ENCODE data around the gene SGPP2.

The SGPP2 gene

GRCh38 chr2:222479859-222480258 is 55.5 kb downstream of the SGPP2 start:
- DNase-seq = no peak

DNA sequence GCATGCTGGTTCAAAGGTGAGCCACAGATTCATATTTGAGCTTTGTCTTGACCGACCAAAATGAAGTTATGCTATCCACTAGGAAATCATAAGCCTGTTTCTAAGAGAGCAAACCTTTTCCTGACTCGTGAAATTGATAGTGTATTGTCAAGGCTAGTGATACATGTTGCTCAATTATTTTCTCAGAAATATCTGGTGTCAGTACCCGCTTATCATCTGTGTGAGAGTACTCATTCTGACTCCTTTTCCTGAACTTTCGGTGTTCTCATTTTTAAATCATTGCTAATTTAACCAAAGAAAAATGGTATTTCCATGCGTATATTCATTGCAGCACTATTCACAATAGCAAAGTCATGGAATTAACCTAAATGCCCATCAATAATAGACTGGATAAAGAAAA is 56.2 kb downstream of the SGPP2 start:
- DNase-seq = no peak

GRCh38 chr2:222481941-222482340 is 57.6 kb downstream of the SGPP2 start:
- no peak for DNase-seq

DNA sequence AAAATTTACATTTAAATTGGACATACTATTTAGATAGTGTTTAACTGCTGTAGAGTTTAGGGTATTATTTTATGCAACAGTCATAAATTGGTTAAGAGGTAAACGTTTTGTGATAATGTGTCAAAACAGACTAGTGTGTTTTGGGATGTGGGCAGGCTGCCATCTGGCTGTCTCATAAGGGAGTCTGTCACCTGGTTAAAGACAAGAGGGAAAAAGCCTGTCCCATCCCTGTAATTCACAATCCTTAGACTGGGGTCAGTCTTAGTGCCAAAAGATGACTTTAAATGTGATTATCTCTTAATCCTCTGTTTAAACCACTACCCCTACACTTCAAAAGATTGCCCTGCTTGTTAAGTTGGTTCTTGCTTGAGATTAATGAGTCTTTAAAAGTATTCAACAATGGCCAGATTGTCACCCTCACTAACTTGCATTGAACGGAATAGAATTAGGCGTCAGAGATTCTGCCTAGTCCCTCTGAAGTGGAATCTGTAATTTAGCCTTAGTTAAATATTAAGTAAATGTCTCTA is 59.2 kb downstream of the SGPP2 start:
- peak; percentile 6 for DNase-seq

DNA sequence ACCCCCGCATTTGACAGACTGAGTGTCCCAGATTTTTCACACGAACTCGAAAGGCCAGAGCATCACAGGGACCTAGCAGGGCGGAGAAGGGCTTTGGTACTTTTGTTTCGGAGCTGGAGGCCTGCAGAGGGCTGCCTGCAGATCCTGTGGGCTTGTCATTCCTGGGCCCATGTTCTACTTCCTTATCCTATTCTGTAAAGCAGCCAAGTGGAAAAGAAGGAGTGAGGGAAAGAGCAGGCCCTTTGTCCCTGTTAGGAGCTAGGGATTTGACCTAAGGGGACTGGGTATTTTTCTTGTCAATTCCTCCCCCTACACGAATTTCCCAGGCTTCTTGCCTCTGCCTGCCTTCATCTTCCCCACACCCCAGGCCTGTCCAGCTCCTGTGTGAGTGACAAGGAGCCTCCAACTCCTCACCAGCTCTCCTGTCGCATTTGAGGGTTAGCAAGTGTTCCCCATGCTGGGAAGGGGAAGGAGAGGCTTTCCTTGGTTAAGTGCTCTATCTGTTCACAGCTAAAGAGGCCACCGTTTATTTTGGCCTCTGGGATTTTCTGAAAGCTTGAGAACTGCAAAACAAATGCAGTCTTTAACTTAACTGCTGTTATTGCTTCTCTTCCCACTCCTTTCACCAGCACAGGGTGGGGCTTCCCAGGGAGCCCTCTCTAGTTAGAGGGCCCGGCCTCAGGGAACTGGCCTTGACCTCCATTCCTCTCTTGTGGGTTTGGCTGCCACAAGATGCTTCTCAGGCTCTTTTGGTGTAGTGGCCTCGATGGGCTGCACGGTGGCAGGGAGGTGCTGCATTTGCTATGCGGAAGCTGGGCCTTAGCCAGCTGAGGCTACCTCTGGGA is 61.2 kb downstream of the SGPP2 start:
- no peak for DNase-seq

DNA sequence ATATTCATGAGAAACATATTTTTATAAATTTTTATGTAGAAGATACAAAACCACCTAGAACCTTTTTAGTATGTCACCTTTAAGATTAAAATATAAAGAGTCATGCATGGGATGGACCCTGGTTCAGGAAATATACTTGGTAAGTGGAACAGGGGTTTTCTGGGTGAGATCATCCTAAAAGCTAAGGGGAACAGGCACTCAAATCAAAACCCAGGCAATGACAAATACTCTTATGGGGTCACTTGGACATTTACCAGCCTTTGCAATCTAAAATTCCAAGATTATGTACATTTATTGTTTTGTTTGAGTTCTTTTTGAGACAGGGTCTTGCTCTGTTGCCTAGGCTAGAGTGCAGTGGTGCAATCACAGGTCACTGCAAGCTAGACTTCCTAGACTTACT is 65.8 kb downstream of the SGPP2 start:
- no peak for DNase-seq

DNA sequence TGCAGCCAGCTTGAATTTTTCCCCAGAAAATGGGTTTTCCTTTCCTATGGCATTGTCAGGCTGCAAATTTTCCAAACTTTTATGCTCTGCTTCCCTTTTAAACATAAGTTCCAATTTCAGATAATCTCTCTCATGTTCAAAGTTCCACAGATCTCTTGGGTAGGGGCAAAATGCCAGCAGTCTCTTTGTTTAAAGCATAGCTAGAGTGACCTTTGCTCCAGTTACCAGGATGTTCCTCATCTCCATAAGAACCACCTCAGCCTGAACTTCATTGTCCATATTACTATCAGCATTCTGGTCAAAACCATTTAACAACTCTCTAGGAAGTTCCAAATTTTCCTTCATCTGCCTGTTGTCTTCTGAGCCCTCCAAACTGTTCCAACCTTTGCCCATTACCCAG is 68.3 kb downstream of the SGPP2 start:
- no peak for DNase-seq

DNA sequence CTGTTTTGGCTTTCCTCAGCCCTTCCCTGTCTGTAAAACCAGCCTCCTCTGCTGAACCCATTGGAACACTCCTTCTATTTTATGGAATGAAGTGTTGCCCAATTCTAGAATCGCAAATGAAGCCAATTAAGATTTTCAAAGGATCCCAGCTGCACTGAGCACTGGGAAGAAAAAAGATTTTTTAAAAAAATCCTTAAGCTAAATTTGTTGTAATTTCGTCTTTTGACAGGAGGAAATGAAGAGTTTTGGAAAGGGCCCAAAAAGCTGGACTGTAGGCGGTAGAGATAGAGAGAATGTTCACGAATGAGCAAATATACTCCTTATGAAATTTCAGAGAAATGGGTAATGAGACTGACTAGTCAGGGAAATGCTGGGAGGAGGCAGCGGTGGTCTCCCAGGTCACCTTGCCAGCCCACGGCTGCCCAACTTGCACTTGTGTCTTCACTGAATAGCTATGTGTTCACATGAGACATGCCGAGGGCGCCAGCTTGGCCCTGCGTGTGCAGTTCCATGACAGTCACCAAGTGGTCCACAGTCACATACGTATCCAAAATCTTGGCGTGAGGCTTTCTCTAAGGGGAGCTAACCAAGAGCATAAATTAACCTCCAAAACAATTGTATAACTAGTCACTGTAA is 69.9 kb downstream of the SGPP2 start:
- DNase-seq = no peak

DNA sequence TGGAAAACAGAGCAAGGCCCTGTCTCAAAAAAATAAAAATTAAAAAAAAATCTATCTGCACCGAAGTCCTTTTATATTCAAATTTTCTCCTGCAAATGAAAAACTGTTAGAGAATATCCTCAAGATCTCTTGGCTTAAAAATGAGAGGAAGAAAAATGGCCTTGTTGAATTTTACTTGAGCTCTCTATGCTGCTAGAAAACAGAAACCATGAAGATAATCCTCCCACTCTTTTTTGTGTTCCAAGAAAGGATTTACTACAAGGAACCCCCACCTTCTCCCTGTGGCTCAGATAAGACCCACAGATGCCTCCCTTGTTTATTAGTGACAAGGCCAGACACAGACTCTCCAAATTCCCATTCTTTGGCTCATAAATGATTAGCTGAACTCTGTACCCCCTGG is 71.0 kb downstream of the SGPP2 start:
- DNase-seq = no peak

- no peak for DNase-seq
Observed at GRCh38 chr2:222499226-222499625, 74.9 kb downstream of the SGPP2 start.

GRCh38 chr2:222504191-222504590 is 79.8 kb downstream of the SGPP2 start:
- DNase-seq = no peak

GRCh38 chr2:222504719-222505118 is 80.4 kb downstream of the SGPP2 start:
- DNase-seq = no peak

DNA sequence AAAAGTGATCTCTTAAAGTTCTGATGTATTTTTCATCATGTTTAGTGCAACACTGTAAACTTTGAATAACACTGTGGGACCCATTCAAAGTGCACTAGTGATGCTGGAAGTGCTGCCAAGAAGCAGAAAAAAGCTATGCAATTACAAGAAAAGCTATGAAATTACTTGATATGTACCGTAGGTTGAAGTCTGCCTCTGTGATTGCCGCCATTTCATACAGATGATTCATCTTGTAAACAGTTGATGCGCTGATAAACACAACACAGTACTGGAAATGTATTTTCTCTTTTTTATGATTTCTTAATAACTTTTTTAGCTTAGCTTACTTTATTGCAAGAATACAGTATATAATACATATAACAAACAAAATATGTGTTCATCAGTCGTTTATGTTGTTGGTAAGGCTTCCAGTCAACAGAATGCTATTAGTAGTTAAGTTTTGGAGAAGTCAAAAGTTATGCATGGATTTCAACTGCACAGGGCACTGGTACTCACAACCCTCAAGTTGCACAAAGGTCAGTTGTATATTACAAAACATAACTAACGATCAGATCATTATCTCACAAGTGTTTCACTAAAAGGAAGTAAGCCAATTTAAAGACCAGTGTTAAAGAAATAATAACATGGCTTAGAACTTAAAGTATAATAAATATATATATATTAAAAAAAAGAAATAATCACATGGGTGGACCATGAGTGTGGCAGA is 82.0 kb downstream of the SGPP2 start:
- peak; percentile 3 for DNase-seq

DNA sequence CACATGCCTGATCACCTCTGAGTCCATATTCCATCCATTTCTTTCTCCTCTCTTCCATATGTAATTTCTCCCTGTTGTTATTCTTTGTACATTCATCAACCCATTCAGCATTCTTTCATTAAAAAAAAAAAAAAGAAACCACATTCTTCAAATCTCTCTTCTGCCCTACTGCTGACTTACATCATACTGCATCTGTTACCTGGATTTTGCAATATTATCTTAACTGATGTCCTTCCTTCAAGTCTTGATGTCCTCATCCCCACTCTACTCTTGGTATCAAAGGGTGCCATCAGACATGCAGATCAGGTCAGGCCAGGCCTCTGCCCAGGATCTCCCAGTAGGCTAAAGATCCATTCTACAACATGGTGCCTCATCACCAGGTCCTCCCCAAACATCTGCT is 90.6 kb downstream of the SGPP2 start:
- no peak for DNase-seq

GRCh38 chr2:222518570-222519381 is 94.4 kb downstream of the SGPP2 start:
- DNase-seq = no peak

- DNase-seq = no peak
Observed at GRCh38 chr2:222521099-222521498, 96.8 kb downstream of the SGPP2 start.

GRCh38 chr2:222522082-222522481 is 97.7 kb downstream of the SGPP2 start:
- DNase-seq = no peak

- DNase-seq = no peak
Observed at GRCh38 chr2:222523783-222524544, 99.6 kb downstream of the SGPP2 start.

DNA sequence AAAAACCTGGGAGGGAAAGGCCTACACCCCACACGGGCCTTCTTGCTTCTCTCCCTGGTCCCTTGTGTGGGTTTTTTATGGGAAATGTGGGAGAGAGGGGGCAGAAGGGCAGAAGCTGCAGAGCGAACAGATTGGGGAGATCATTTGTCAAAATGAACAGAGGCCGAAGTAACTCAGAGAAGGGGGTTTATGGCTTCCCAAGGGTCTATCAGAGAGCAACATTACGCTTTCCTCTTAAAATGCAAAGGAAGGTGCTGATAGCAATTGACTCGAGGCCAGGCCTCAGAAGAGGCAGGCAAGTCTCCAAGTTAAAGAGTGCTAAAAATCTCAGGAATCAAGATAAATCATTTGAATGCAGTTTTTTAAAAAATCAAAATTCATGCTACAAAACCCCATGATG is 101.5 kb downstream of the SGPP2 start:
- no peak for DNase-seq

DNA sequence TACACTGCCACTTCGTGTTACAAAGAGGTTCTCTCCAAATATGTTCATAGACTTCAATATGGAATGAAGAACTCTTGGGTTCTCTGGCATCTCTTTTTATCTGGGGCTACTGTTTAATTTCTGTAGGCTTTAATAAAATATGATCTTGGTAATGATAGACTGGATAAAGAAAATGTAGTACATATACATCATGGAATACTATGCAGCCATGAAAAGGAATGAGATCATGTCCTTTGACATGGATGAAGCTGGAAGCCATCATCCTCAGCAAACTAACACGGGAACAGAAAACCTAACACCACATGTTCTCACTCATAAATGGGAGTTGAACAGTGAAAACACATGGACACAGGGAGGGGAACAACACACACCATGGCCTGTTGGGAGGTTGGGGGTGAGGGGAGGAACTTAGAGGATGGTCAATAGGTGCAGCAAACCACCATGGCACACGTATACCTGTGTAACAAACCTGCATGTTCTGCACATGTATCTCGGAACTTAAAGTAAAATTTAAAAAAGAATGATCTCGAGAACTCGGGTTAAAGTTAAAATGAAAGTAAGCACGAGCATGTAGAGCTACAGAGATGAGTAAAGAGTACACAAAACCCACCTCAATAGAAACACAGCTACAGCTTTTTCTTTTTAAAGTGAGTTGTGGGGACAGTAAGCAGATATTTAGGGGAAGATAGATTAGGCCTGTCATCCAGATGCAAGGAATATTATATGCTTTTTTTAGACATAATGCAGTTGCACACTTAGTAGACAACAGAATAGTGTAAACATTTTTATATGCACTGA is 102.3 kb downstream of the SGPP2 start:
- DNase-seq = no peak

DNA sequence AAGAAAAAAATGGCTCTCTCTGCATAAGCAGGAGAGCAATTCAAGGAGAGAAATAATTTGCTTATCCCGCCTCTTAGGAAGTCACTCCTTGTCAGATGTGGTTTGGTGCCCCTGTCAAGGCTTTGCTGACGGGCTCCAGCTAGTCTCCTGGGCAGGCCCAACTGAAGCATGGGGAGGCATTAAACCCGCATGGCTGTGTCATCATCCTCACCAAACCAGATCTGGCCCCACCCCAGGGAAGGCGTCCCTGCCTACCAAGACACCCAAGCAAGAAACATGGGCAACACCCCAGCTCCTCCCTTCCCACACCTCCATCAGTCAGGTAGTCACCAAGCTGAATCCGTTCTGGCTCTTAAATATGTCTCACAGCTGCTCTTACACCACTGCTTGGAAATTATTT is 108.0 kb downstream of the SGPP2 start:
- no peak for DNase-seq
